Measurements from ENCODE around the gene IGFBP2.

The IGFBP2 gene

GRCh38 chr2:216615298-216616082 is 17.7 kb upstream of the IGFBP2 start:
- DNase-seq (ENCODE audit: low read depth in 1 of 2, low spot score in 1 of 2) = no peak

GRCh38 chr2:216616083-216616678 is 17.0 kb upstream of the IGFBP2 start:
- no peak for DNase-seq (ENCODE audit: low read depth in 1 of 2, low spot score in 1 of 2)

- no peak for DNase-seq (ENCODE audit: low read depth in 1 of 2, low spot score in 1 of 2)
Measured at GRCh38 chr2:216617159-216617815, 15.9 kb upstream of the IGFBP2 start.

- DNase-seq (ENCODE audit: low read depth in 1 of 2, low spot score in 1 of 2) = no peak
Measured at GRCh38 chr2:216618785-216619184, 14.4 kb upstream of the IGFBP2 start.

DNA sequence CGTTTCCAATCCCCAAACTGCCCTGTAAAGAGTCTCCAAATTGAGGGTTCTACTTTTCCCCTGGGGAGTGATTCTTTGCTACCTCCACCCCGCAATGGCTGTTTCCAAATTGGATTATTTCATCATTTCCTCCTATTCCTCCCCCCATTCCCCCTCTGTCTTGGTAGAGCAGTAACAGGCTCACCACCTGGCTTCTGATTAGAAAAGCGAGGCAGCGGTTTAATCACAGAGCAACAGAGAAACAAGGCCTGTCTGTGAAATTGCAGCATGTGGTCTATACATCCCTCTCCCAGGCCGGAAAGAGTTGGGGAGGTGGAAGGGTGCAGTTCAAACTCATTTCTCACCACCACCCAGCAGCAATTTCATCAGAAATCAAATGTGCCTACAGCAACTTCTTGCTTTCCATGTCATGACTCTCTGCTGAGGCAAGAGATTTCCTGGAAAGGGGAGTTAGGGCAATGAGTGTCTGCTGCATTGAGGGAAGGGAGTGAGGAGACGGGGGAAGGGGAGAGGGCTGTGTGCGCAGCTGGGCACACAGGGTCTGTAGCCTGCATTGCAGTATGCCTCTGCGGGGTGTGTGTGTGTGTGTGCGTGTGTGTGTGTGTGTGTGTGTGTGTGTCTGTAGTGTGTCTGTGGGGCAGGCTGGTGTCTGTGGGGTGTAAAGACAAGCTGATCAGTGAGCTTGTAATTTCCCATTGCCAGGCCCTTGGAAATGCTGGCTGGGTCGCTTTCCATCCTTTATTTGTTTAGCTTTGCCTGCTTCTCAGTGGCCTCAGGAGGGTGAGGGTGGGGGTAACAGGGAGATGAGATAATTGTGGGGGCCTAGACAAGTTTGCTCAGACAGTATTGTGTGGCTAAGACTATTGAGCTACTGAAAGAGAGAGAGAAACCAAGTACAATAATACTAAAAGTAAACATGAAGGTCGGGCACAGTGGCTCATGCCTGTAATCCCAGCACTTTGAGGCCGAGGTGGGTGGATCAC is 13.5 kb upstream of the IGFBP2 start:
- DNase-seq (ENCODE audit: low read depth in 1 of 2, low spot score in 1 of 2) = no peak

- DNase-seq (ENCODE audit: low read depth in 1 of 2, low spot score in 1 of 2) = no peak
Measured at GRCh38 chr2:216620786-216621185, 12.4 kb upstream of the IGFBP2 start.

DNA sequence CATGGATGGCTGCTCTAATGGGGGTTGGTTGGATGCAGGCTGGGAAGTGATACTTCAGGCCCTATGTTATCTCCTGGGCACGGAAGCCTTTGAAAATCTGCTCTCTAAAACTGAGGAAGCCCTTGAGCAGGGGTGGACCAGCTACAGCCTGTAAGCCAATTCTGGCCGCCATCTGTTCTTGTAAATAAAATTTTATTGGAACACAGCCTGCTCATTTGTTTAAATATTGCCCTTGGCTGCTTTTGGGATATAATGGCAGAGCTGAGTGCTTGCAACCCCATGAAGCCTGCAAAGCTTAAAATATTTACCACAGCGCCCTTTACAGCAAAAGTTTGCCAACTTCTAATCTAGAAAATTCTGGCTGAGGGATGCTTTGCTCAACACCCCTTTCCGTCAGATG is 11.9 kb upstream of the IGFBP2 start:
- DNase-seq (ENCODE audit: low read depth in 1 of 2, low spot score in 1 of 2) = no peak

DNA sequence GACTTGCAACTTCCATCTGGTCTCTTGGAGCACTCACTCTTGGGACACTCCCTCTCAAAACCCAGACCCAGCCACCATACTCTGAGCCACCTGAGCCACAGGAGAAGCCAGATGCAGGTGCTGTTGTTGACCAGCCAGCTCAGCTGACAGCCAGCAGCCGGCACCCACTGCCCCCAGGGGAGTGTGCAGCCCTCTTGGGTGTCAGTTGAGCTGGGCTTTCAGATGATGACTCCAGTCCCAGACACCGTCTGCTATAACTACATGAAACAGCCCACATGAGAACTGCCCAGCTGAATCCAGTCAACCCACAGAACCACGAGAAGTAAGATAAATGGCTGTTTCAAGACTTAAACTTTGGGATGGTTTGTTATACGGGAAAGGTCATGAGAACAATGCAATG is 10.7 kb upstream of the IGFBP2 start:
- DNase-seq (ENCODE audit: low read depth in 1 of 2, low spot score in 1 of 2) = no peak

GRCh38 chr2:216624251-216624650 is 9.0 kb upstream of the IGFBP2 start:
- DNase-seq (ENCODE audit: low read depth in 1 of 2, low spot score in 1 of 2) = no peak

DNA sequence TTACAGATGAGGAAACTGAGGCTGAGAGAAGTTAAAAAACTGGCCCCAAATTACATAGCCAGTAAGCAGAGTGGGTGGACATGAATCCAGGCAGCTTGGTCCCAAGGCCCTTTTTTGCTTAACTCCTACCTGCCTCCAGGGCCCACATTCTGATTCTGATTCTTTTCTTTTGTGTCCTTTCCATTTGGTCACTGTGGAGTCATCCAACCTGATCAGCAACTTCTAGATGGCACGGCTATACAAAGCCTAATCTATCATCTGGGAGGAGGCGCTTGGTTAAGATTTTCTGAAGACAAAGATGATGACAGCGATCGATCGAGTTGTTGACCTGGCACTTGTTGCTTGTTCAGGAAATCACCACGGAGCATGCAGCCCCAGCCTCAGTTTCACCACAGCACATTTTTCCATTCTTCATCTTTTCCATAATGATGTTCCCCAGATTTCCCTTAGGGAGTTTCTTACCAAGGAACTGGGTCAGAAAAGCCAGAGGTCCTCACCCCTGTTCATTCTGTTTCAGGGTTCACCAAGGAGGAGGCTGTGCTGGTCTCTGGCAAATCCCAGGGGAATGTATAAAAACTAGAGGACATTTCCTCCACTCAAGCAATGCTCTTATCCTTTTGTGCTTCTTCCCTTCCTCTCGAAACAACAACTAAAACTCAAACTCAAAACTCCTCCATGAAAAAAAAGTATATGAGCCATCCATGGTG is 6.9 kb upstream of the IGFBP2 start:
- no peak for DNase-seq (ENCODE audit: low read depth in 1 of 2, low spot score in 1 of 2)

- DNase-seq (ENCODE audit: low read depth in 1 of 2, low spot score in 1 of 2) = no peak
Measured at GRCh38 chr2:216626875-216627245, 6.4 kb upstream of the IGFBP2 start.

DNA sequence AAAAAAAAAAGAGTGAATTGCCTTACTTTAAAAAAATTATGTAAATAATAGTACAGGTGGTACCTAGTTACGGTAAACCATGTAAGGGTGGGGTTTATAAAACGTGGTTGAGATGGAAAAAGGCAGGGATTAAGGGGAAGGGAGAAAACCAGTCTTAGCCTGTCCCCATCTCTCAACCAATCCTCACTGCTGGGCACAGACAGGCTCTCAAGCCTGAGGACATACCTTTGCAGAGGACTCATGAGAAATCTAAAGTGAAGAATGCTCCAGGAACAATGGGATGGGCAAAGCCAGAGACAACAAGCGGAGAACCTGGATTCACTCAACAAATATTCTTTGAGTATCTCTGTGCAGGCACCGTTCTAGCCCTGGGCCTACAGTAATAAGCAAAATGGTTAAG is 3.4 kb upstream of the IGFBP2 start:
- DNase-seq (ENCODE audit: low read depth in 1 of 2, low spot score in 1 of 2) = no peak

DNA sequence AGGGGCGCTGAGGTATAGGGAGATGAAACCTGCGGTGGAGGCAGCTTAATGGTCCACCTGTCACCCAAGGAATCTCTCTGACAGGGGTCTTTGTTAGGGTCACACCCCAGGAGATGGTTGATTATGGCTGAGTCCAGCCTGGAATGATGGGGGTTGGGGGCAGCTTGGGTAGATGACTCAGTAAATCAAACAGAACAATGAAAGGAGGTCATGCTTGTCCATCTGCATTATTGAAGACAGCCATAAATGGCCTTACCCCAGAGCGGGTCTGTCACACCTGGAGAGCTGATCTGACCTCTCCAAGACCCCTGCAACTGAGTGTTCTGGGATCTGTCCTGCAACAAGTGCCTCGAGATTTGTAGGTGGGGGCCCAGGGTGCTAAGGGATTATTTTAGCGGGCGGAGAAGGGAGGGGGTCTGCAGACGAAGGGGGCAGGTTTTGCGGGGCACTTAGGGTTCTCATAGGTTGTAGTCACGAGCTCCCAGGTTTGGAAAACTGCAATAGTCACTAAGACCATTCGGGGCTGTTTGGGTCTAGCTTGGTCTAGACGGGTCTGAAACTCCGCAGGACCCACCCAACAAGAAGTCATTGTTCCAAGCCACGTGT is 771 bp upstream of the IGFBP2 start:
- DNase-seq (ENCODE audit: low read depth in 1 of 2, low spot score in 1 of 2) = no peak

- no peak for DNase-seq (ENCODE audit: low read depth in 1 of 2, low spot score in 1 of 2)
Measured at GRCh38 chr2:216633616-216634369, 573 bp downstream of the IGFBP2 start.

- DNase-seq (ENCODE audit: low read depth in 1 of 2, low spot score in 1 of 2) = no peak
Measured at GRCh38 chr2:216634370-216635148, 1.3 kb downstream of the IGFBP2 start.

- DNase-seq (ENCODE audit: low read depth in 1 of 2, low spot score in 1 of 2) = no peak
Measured at GRCh38 chr2:216635171-216635570, 2.0 kb downstream of the IGFBP2 start.

DNA sequence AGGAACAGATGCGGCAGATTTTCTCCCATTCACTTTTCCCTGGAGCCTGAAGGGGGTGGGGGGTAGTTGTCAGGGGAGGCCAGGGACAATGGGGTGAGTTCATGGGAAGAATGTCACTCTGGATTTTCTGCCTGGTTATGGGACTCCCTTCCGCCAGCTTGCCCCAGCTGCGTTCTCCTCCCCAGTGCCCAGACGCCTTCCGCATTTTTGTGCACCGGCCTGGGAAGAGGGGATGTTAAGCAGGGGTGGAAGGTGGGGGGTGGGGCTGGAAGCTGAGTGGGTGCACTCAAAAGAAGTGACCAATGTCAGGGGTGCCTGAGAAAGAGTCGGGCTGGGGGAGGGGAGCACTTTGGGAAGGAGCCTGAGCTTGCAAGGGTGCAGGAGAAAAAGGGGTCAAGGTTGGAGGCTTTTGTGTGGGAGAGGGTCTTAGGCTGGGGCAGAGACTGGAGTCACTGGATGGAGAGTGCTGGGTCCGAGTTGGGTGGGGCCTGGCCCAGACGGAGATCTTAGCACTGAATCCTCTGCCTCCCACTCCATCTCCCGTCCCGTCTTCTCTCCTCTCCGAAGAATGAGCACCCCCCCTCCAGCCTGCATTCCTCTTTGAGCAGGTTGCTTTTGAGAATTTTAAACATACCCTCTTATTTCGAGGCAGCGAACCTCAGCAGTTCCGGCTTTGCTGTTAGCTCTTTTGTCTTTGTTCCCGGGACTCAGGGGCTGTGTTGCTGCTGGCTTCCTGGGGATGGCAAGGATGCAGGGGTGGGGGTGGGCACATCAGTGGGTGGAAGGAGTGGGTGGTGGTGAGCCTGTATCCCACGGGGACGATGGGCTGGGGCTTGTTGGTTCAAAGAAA is 2.7 kb downstream of the IGFBP2 start:
- no peak for DNase-seq (ENCODE audit: low read depth in 1 of 2, low spot score in 1 of 2)

Measured in stimulated activated CD4-positive, alpha-beta T cell treated with anti-CD3 and anti-CD28 coated beads, Interleukin-15, amount 100 ng/mL, for 1 hour (primary cell).